Tibial artery (tissue), 4 donors: ENCODE data around the gene DUSP6.
A peak's percentile ranks its signal among the peaks of the same experiment; 100 is the strongest.

Experiments used
- DNase-seq, 2 donors: peaks; one replicate each; pipeline ENCODE4 v3.0.0-alpha.2; 2019
- H3K27ac ChIP-seq, 2 donors: fragments of 200-600 bp; sonication (generic) in 1 of 2; 1 replicate in 1 of 2; 2 replicates in 1 of 2; pipeline ENCODE4 v1.5.1; 2018 to 2019; ENCODE audit warnings: mild to moderate bottlenecking in 1 of 2
- H3K27me3 ChIP-seq, 2 donors: fragments of 200-600 bp; sonication (generic) in 1 of 2; one replicate each; pipeline versions ENCODE4 v1.5.1 to v1.6.0; 2016 to 2019
- H3K36me3 ChIP-seq, 3 donors: fragments of 200-600 bp; sonication (generic) in 2 of 3; one replicate each; pipeline ENCODE4 v1.5.1; 2016 to 2019; ENCODE audit warnings: mild to moderate bottlenecking in 2 of 3
- H3K4me1 ChIP-seq, 4 donors: fragments of 200-600 bp; sonication (generic) in 2 of 4; 1 replicate in 3 of 4; 2 replicates in 1 of 4; pipeline ENCODE4 v1.5.1; 2016 to 2019
- H3K4me3 ChIP-seq, 2 donors: fragments of 200-600 bp; sonication (generic) in 1 of 2; 1 replicate in 1 of 2; 2 replicates in 1 of 2; pipeline ENCODE4 v1.5.1; 2018 to 2019; ENCODE audit warnings: mild to moderate bottlenecking in 2 of 2
- H3K9me3 ChIP-seq, 3 donors: fragments of 200-600 bp; sonication (generic) in 1 of 3; one replicate each; pipeline ENCODE4 v1.5.1; 2016 to 2019
- intact Hi-C: fragments of 100-400 bp; cut with DNase I; formaldehyde crosslinking; loops from one replicate; pipeline ENCODE4 v1.15.0; 2023; ENCODE audit warnings: low total_unique reads
- TF ChIP-seq, protein P1 (sequence below), 2 experiments: fragments of 200-600 bp in 1 of 2; fragments of 450-650 bp in 1 of 2; IDR thresholded peaks; one replicate each; pipeline ENCODE4 v1.5.1; 2017 to 2019; ENCODE audit warnings: antibody characterized with exemption in 2 of 2, mild to moderate bottlenecking in 1 of 2, moderate library complexity in 1 of 2

The DUSP6 gene

DNA sequence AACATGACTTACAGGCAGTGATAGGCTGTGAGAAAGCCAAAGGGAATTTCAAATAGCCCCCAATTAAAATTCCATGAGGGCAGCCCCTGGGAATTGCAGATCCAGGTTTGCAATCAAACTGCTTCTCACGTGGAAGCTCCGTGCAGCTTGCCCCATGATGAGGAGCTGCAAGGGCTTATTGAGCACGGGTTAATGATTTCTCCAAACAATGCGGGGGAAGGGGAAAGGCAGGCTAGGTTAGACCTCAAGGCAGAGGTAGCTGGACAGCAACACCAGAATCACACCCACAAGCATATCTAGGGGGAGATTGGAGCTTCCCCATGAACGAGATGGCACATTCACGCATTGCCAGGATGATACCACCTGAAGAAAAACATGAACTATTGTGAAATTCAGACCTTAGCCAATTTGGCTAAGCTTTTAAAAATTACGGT is 5.0 kb upstream of the DUSP6 start:
- TF ChIP-seq, protein P1, sequence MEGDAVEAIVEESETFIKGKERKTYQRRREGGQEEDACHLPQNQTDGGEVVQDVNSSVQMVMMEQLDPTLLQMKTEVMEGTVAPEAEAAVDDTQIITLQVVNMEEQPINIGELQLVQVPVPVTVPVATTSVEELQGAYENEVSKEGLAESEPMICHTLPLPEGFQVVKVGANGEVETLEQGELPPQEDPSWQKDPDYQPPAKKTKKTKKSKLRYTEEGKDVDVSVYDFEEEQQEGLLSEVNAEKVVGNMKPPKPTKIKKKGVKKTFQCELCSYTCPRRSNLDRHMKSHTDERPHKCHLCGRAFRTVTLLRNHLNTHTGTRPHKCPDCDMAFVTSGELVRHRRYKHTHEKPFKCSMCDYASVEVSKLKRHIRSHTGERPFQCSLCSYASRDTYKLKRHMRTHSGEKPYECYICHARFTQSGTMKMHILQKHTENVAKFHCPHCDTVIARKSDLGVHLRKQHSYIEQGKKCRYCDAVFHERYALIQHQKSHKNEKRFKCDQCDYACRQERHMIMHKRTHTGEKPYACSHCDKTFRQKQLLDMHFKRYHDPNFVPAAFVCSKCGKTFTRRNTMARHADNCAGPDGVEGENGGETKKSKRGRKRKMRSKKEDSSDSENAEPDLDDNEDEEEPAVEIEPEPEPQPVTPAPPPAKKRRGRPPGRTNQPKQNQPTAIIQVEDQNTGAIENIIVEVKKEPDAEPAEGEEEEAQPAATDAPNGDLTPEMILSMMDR (IDR thresholded peaks at IDR 0.05): no peak
- Histone ChIP-seq H3K4me3 (no peak overlapping the region), H3K9me3 (no peaks in the 10 kb centered on the region), H3K4me1 (peaks cover 0 to 30% (median 8%) of the 10 kb centered on the region in 4 donors), H3K27me3 (no peaks in the 10 kb centered on the region), H3K36me3 (peaks cover 0 to 27% (median 6%) of the 10 kb centered on the region in 3 donors), H3K27ac (no peak overlapping the region)
- no peak for DNase-seq
- intact Hi-C loops: loop anchor here (10.0 kb wide), 1 partner anchor 357 kb away; no protein-coding TSS in a partner anchor

DNA sequence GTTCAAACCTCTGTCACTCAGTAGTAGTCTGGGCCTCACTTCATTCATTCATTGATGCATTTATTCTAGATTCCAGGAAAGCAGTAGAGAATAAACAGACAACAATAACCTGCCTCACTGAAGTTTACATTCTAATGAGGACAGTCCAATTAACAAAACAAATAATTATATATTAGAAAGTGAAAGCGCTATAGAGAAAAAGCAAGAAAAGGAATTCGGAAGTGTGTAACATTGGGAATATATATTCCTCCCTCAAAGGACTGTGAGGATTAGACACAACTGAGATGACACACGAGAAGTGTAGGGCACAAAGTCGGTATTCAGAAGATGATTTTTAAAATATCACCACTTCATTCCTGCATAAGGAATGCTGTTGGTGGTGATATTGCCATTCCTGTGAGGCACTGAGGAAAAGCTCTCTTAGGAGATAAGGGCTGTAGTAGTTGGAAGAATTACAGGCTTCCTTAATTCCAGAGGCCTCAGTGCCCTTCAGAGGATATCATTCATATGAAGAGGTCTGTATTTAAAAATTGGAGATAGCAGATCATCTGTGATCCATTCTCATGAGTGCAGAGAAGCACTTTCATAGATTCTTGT is 3.9 kb upstream of the DUSP6 start:
- H3K27me3 ChIP-seq: no peaks in the 10 kb centered on the region
- H3K36me3 ChIP-seq: peaks cover 0 to 18% (median 0%) of the 10 kb centered on the region in 3 donors
- peaks cover 0 to 30% (median 8%) of the 10 kb centered on the region in 4 donors for H3K4me1 ChIP-seq
- TF ChIP-seq, protein P1 (IDR thresholded peaks at IDR 0.05): no peak
- H3K27ac ChIP-seq: no peak overlapping the region
- no peak overlapping the region for H3K4me3 ChIP-seq
- no peak for DNase-seq
- intact Hi-C loops: loop anchor here (10.0 kb wide), 1 partner anchor 359 kb away; no protein-coding TSS in a partner anchor
- no peaks in the 10 kb centered on the region for H3K9me3 ChIP-seq

DNA sequence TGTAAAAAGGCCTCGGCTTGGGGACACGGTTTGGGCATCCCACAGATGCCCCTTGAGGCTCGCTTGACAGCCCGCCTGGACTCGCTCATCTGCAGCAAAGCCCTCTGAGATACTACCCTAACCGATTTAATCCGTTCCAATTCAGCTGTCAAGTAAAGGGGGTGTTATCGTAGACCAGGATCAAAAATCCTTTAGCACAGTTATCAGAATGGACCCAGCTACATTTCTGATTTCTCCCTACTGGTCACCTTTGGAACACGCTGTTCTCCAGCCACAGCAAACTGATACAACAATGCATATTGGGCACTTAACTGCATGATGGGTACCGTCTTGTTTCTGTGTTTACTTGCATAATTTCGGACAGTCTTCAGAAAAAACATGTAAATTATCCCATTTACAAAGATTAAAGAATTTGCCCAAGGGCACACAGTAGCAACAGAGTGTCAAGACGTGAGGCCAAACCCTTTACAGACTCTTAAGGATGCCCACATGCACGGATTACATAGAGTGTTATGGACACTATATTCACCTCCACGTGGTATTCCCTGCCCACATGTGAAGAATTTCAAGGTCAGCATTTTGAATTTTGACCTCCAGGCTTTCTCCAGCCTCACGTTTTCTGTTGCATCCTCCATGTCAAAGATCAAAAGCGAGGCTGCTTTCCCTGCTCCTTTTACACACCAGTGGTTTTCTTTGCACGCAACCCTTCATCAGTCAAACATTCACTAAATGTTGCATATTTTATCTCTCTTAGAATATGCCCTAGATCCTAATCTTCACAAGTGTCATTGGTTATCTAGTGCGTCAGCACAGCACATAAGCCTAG is 3.2 kb upstream of the DUSP6 start:
- no peaks in the 10 kb centered on the region for H3K27me3 ChIP-seq
- intact Hi-C loops: loop anchor here (10.0 kb wide), 1 partner anchor 359 kb away; no protein-coding TSS in a partner anchor
- DNase-seq: no peak
- TF ChIP-seq, protein P1 (IDR thresholded peaks at IDR 0.05): no peak
- peak overlapping the region; percentile 95 to 96 for H3K27ac ChIP-seq
- peaks cover 0 to 30% (median 9%) of the 10 kb centered on the region in 4 donors for H3K4me1 ChIP-seq
- peaks cover 0 to 18% (median 0%) of the 10 kb centered on the region in 3 donors for H3K36me3 ChIP-seq
- H3K9me3 ChIP-seq: no peaks in the 10 kb centered on the region
- peak overlapping the region; percentile 74 to 90 for H3K4me3 ChIP-seq

DNA sequence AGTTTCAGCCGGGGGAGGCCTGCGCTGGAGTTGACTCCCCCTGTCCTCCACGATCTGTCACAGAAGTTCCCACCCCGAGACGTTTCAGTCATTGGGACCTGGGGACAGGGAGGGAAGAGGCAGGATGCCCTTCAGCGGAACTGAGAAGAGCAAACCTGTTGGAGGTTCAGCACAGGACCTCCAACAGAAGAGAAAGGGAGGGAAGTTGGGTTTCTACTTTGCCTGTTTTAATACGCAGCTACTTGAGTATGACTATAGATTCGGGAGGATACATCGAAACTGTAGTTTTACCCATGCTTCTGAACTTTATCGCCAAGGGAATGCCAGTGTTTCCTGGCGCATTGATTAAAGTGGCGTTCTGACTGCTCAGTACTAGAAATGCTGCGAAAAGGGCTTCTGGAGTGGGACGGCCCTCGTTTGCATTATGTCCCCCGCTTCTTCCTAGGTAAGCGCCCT is 2.3 kb upstream of the DUSP6 start:
- intact Hi-C loops: loop anchor here (5.0 to 10.0 kb wide), 2 partner anchors 98 to 360 kb away; no protein-coding TSS in a partner anchor
- Histone ChIP-seq H3K4me3 (peak overlapping the region; percentile 74 to 90), H3K4me1 (peaks cover 0 to 37% (median 9%) of the 10 kb centered on the region in 4 donors), H3K36me3 (peaks cover 0 to 15% (median 0%) of the 10 kb centered on the region in 3 donors), H3K27ac (peak overlapping the region; percentile 95 to 96), H3K9me3 (no peaks in the 10 kb centered on the region), H3K27me3 (no peaks in the 10 kb centered on the region)
- TF ChIP-seq, protein P1 (IDR thresholded peaks at IDR 0.05): no peak
- DNase-seq: no peak

DNA sequence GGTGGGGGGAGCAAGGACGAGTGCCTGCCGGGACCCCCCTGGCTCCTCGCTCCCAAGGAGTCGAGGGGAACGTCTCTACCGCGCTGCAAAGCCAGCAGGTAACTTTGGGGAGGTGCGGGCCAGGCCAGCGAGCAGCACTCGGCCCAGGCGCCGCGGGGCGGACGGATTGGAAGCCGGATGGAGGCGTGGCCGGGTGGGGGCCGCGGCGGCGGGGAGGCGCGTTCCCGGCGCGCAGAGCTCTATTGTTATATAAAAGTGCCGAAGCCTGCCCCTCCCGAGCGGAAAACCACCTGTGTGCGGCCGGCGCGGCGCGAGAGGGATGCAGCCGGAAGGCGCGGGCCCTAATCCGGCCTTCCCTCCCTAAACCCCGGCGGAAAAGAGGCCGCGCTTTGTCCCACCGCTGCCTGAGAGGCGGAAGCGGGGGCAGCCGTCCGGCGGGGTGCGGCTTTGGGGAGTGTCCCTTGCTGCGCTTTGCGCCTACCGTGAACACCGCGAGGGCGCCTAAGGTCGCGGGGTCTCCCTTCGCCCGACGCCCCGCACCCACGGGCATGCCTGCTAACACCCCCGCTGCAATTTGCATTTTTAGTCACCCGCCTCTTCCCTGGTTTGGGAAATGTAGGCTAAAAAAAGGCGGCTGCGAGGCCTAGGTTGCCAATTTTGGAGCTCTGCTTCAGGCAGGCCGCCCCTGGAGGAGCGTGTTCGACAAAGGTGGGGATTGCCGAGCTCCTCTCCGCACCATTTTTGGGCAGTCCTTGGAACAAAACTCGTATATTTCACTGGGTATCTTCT is 1.7 kb upstream of the DUSP6 start:
- TF ChIP-seq, protein P1 (IDR thresholded peaks at IDR 0.05): no peak
- Histone ChIP-seq H3K4me3 (peak overlapping the region; percentile 74 to 90), H3K4me1 (peaks cover 0 to 38% (median 12%) of the 10 kb centered on the region in 4 donors), H3K9me3 (no peaks in the 10 kb centered on the region), H3K36me3 (peaks cover 0 to 14% (median 2%) of the 10 kb centered on the region in 3 donors), H3K27me3 (no peaks in the 10 kb centered on the region), H3K27ac (peak overlapping the region; percentile 95 to 96)
- peak; percentile 62 to 85 for DNase-seq
- intact Hi-C loops: loop anchor here (5.0 to 10.0 kb wide), 2 partner anchors 98 to 361 kb away; no protein-coding TSS in a partner anchor
